HG03095 (cell line): ENCODE data around the gene HTR2A.
A peak's percentile ranks its signal among the peaks of the same experiment; 100 is the strongest.

Source experiments
- ATAC-seq: cut with Tn5 transposase; IDR thresholded peaks from one replicate; pipeline ENCODE4 v1.9.1; 2021; ENCODE audit warnings: moderate library complexity; ENCODE audit not compliant: unreplicated experiment

Gene HTR2A

DNA sequence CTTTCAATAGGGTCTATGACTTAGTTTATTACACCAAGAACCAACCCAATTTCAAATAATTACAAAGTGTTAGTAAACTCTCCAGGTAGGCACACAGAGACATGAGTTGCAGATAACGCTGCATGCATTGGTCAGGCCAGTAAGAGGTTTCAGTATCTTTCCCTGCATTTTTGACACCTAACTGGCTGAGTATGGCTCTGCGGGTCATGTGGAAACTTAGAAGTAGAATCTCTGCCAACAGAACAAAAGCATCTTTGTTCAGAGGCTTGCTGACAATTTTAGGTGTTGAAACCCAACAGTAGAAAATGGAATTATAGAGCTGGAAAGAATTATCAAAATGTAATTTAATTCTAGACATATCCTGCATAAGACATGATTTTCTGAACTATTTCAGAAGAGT lies 25.3 kb downstream of the HTR2A start:
- no peak for ATAC-seq

DNA sequence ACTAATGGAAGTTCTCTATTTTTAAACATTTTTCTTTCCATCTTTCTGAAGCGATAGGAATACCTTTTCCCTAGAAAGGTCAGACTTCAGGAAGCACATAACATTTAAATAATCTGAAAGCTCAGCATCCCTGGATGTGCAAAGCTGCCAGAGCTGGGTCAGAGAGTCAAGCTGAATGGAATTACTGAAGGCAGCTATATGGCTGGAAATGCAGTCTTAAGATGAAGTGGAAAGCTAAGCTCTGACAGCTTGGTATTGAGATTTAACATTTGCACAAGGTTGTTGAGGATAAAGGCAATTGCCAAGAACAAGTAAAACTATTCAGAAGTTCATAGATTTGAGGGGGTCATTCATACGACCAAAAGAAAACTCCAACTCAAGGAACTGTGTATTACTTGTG lies 28.8 kb downstream of the HTR2A start:
- ATAC-seq: no peak

DNA sequence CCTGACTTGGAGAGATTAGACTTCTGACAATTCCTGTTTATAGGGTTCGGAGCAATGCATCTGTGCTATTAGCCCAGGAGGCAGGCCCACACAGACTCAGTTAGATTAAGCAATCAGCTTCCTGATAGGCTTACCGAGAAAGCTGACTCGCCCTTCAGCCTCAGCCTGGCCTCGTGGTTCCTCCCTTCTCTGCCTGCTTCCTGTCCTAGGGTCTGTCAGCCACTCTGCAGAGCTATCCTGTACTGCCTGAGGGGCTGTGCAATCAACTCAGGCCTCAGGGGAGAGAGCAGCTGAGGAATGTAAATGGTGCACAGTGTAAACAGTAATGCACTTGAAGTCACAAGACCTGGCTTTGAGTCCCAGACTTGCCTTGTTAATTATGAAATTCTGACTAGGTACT lies 30.7 kb downstream of the HTR2A start:
- ATAC-seq: no peak

GRCh38 chr13:46864941-46865340 lies 31.9 kb downstream of the HTR2A start:
- no peak for ATAC-seq

- ATAC-seq: no peak
Observed at GRCh38 chr13:46861959-46862358, 34.9 kb downstream of the HTR2A start.

GRCh38 chr13:46860722-46861121 lies 36.1 kb downstream of the HTR2A start:
- no peak for ATAC-seq

GRCh38 chr13:46858776-46859175 lies 38.1 kb downstream of the HTR2A start:
- ATAC-seq: no peak

GRCh38 chr13:46858163-46858562 lies 38.7 kb downstream of the HTR2A start:
- ATAC-seq: no peak

GRCh38 chr13:46855664-46856063 lies 41.2 kb downstream of the HTR2A start:
- no peak for ATAC-seq

- ATAC-seq: peak; percentile 86
Observed at GRCh38 chr13:46855166-46855565, 41.7 kb downstream of the HTR2A start.

- no peak for ATAC-seq
Observed at GRCh38 chr13:46852168-46852567, 44.7 kb downstream of the HTR2A start.

- ATAC-seq: no peak
Observed at GRCh38 chr13:46850214-46850613, 46.6 kb downstream of the HTR2A start.

DNA sequence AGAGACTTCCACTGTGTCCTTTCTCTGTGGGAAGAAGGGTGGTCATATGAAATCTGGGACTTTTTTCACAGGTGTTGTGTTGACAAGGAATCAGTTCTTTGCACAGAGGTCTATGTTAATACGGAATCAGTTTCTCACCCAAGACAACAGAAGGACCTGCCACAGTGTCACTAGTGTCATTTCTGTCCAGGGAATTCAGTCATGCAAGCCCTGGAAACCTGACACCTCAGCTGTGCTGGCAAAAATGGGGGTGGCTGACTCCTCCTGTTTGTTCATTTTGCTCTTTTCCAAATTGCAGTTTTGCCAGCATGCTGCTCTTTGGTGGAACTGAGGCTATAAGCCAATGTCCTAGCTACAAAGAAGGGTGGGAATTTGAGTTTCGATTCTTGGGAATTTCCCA lies 50.1 kb downstream of the HTR2A start:
- ATAC-seq: no peak

DNA sequence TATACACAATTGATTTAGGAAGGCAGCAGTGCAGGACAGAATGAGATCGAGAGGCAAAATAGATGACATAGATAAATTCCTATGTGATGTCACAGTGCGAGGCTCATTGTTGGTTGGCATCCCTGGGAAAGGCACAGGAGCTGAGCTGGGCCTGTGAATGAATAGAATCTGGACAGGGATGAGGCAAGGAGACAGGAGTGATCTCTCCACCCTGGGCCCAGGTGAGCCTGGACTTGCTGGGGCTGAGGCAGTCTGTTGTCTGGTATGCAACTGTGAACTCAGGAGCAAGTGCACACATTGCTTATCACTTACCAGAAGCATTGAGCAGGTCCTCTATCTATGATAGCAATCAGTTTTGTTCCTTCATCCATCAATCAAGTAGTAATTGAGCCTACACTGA lies 51.7 kb downstream of the HTR2A start:
- no peak for ATAC-seq

- no peak for ATAC-seq
Observed at GRCh38 chr13:46844431-46844830, 52.4 kb downstream of the HTR2A start.

- no peak for ATAC-seq
Observed at GRCh38 chr13:46839399-46839798, 57.5 kb downstream of the HTR2A start.

GRCh38 chr13:46834657-46835056 lies 62.2 kb downstream of the HTR2A start:
- ATAC-seq: no peak

GRCh38 chr13:46831588-46832194 lies 65.2 kb downstream of the HTR2A start:
- no peak for ATAC-seq

DNA sequence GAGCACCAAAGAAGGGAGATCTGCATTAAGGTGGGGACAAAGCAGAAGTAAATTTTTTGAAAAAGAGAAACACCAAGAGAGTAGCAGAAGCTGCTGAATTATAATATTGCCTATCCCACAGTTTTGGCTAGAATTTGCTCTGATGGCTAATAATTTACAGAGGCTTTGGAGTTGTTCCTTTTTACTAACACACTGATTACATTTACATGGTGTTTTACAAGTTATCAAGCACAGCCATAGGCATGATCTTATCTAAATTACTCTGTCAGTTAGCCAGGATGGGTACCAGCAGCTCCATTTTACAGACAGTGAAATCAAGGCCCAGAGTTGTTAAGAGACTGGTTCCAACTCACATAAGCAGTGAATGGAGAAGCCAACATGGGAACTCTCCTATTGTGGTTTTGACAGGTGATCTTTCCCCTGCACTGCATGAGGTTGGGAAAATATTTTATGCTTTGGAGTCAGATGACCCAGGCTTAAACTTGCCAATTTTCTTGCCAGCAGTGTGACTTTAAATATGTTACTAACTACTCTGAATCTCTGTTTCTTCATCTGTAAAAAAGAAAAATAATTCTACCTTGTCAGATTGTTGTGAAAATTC lies 66.3 kb downstream of the HTR2A start:
- ATAC-seq: no peak

- ATAC-seq: no peak
Observed at GRCh38 chr13:46822551-46822950, 74.3 kb downstream of the HTR2A start.

DNA sequence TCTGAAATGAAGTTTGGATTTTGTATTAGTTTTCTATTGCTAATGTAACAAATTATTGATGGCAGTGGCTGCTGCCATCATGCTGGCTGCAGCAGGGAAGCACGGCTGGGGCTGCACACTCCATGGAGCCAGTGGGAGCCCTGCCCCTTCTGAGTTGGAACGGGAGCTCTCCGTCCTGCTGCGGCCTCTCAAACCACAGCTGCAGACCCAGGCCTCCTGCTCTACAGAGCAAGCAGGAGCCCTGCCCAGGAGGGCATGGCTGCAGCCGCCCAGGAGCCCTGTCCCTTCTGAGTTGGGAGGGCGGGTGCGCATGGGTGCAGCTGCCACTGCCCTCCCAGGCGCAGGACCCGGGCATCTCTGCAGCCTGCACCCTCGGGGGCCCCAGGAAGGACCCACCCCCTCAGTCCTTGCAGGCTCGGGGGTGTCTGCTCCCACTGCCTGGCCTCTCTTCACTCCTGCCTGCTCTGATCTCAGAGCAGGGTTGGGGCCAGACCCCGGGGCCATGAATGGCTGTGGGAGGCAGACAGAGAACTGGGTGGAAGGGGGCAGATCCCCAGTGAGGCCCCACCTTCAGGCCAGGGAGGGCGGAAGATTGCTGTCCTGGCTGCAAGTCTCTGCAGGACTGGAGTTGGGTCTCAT lies 78.9 kb downstream of the HTR2A start:
- no peak for ATAC-seq

DNA sequence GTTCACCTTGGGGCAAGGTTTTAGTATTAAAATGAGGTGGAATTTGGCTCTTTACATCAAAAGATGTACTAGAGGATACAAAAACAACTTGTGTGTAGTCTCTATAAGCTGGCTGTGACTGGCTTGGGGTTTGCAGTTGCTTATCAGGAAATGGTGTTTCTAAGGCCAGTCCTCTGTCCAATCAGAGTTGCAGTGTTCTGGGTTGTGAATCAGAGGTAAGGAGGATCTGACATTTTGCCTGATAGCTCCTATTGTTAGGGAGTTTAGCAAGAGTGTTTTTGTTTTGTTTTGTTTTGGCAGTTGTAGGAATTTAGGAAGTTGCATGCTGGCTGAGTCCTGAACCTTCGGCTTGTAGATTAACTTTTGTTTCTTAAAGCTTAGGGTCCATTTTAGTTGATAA lies 79.8 kb downstream of the HTR2A start:
- no peak for ATAC-seq

- no peak for ATAC-seq
Observed at GRCh38 chr13:46816371-46816770, 80.5 kb downstream of the HTR2A start.
